Superior temporal gyrus (tissue), 1 donor: ENCODE measurements around the gene AMIGO1.
A peak's percentile ranks its signal among the peaks of the same experiment; 100 is the strongest.
"Not testable (repeated sequence)": the region's sequence is repeated elsewhere in the genome, so short reads cannot be mapped to it uniquely, and the experiment has no call there.

Experiments
- DNase-seq: peaks from one replicate; pipeline ENCODE4 v3.0.0-alpha.2; 2016; ENCODE audit errors: extremely low spot score

The AMIGO1 gene

GRCh38 chr1:109483672-109484518 is 25.6 kb downstream of the AMIGO1 start, which contains the start of gene ATXN7L2:
Gene ATXN7L2 (plus strand): TSS chr1:109483905. CDS start chr1:109483954, 49 bp downstream.
- peak; percentile 93 for DNase-seq

GRCh38 chr1:109482791-109483671 is 26.5 kb downstream of the AMIGO1 start:
- peak; percentile 55 for DNase-seq

DNA sequence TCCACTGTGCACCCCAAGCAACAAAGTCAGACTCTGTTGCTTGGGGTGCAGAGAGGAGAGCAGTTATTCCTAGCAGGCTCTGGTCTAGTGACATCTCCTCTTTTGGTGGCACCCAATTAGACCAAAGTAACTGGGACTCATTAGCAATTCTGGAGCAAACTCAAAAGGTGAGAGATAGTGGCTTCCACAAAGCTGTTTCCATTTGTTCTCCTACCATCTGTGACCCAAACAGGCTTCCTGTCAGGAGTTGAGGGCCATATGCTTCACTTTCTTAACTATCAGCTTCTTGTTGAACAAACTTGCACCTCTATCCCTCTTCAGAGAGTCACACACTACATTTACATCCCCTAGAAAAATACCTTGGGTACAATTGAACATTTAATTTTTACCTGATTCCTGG is 27.3 kb downstream of the AMIGO1 start:
- DNase-seq = no peak

DNA sequence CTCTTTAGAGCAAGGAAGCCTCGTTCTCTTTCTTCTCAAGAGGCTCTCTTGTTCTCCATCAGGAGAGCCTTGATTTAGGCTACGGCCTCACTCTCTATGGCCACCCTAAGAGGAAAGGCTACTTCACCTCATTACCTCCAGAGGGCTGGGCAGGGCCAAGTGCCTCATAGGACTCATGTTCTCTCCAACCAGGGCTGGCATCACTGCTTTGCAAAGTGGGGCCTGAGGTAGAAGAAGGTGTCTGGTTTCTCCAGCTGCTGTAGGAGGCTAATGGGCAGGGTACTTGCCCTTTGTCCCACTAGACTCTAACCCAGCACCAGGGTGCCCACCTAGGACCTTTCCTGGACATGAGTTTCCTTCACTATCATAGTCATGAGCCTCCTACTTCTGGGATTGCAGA is 27.9 kb downstream of the AMIGO1 start:
- DNase-seq = no peak

- DNase-seq = no peak
Measured at GRCh38 chr1:109479901-109480300, 29.6 kb downstream of the AMIGO1 start.

- no peak for DNase-seq
Measured at GRCh38 chr1:109479311-109479710, 30.2 kb downstream of the AMIGO1 start.

DNA sequence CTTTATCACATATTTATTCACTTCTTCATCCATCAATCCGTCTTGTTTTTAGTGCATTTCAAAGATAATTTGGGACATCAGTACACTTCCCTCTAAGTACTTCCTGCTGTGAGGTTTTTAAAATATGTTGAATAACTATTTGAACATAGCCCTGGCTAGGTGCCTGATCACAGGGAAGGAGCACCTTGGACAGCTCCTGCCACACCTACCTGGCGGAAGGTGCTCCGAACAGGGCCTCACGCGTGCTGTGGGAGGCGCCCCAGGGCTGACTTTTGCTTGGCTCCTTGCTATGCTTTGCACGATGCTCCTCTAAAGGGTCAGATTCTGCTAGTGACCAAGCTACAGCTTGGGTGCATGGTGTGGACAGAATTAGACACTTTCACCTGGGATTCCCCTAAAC is 30.7 kb downstream of the AMIGO1 start:
- DNase-seq = no peak

DNA sequence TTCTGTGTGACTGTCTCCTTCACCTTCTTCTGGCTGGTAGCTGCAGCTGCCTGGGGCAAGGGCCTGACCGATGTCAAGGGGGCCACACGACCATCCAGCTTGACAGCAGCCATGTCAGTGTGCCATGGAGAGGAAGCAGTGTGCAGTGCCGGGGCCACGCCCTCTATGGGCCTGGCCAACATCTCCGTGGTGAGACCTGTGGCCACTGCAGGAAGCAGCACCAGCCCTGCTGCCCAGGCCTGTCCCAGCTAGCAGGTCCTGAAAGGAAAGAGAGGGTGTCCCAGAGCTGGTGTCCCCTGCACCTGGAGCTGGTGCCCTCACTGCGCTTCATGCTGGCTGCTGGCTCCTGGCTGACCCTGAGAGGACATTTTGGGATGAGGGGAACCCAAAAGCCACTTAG is 31.7 kb downstream of the AMIGO1 start:
- no peak for DNase-seq

DNA sequence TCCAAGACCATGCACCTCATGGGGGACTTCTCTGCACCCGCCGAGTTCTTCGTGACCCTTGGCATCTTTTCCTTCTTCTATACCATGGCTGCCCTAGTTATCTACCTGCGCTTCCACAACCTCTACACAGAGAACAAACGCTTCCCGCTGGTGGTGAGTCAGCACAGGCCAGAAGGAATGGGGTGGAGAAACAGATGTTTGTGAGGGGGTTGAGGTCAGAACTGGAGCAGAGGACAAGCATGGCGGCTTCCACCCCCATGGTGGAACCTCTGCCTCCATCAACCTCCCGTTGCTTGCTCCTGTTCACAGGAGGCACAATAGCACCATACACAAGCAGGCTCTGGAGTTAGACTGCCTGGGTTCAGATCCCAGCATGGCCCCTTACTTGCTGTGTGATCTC is 32.7 kb downstream of the AMIGO1 start:
- no peak for DNase-seq

- no peak for DNase-seq
Measured at GRCh38 chr1:109475261-109475660, 34.3 kb downstream of the AMIGO1 start.

DNA sequence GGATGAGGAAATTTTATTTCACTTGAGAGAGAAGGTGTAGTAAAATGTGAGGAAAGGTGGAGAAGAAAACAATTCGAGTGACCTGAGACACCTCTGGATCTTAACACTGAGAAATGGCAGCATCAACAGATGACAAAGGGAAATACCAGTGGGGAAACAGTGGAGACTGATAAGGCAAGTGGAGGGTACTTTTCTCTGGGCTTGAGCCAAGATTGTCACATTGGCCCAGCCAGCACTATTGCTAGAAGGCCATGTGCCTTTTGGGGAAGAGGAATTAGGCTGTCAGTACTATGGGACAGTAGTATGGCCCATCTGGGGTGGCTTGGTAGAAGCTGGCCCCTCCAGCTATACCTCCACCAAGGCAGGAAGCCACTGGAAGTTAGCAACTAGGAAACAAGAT is 34.8 kb downstream of the AMIGO1 start:
- DNase-seq = no peak

- DNase-seq = not testable (repeated sequence)
Measured at GRCh38 chr1:109473284-109474057, 36.1 kb downstream of the AMIGO1 start.

GRCh38 chr1:109472779-109473178 is 36.7 kb downstream of the AMIGO1 start:
- no peak for DNase-seq

- DNase-seq = no peak
Measured at GRCh38 chr1:109470245-109470644, 39.3 kb downstream of the AMIGO1 start.

- no peak for DNase-seq
Measured at GRCh38 chr1:109468903-109469302, 40.6 kb downstream of the AMIGO1 start.

GRCh38 chr1:109468061-109468460 is 41.5 kb downstream of the AMIGO1 start:
- no peak for DNase-seq

DNA sequence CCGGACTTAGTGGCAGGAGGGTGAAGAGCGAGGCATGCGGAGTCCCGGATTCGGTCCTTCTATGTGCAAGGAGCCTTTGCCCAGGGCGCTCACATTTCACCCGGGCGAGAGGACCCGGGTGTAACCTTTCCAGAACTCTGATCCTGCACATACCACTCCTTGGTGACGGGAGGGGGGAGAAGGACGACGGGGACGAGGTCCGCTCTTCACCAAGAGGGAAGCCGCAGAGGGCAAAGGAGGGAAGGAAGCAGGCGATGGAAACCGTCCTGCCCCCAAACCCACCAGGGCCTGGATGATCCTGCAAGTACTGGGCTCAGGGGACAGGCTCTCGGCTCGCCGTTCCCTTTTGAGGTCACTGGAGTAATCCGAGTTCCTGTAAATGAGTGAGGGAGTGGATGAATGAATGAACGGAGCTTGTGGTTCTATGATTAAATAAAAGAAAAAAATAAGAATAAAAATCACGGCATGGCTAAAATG is 42.2 kb downstream of the AMIGO1 start:
- no peak for DNase-seq

- no peak for DNase-seq
Measured at GRCh38 chr1:109466452-109467300, 42.9 kb downstream of the AMIGO1 start, which contains the start of gene SYPL2. Gene SYPL2 (plus strand): TSS chr1:109466546. CDS start chr1:109466844, 298 bp downstream.

DNA sequence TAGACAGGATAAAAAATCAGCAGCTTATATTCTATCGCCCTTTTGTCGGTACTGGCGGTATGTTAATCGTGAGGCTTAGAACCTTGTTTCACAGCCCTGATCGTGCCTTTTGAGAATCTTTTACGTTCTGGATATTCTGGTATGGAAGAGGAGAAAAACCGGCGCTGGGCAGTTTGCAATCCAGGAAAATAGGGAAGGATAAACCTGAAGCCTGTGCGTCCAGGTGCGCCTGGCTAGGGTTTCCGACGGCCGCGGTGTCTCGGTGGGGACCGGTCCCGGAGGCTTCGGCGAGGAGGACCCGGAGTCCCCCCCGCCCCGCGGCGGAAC is 43.4 kb downstream of the AMIGO1 start:
- DNase-seq = no peak

- DNase-seq = no peak
Measured at GRCh38 chr1:109457819-109458218, 51.7 kb downstream of the AMIGO1 start.
